OCI-LY1 (cell line): ENCODE data around the gene BLMH.

ENCODE experiments used
- CTCF ChIP-seq: fragments of 200-600 bp; sonication (generic), shearing (Covaris generic); IDR thresholded peaks from 2 replicates; pipeline ENCODE4 v1.5.1; 2017; ENCODE audit warnings: mild to moderate bottlenecking, antibody characterized with exemption, low read length, moderate library complexity, mixed read lengths
- EZH2 ChIP-seq: fragments of 200-600 bp; sonication (generic), shearing (Covaris generic); IDR thresholded peaks from 2 replicates; pipeline ENCODE4 v1.8.0; 2017; ENCODE audit warnings: borderline replicate concordance, mixed run types, mild to moderate bottlenecking, antibody characterized with exemption, low read length, moderate library complexity, mixed read lengths

GRCh38 chr17:30336369-30337171, 44.8 kb upstream of the BLMH start:
- TF ChIP-seq CTCF (peak; percentile 96), EZH2 (no peak)
